H9 (cell line): Measurements from ENCODE around the gene GLIS2. TPM values are rescaled to one million over a fixed set of nuclear protein-coding genes. Genes with fewer than 3 reads are reported as not detected.
A peak's percentile ranks its signal among the peaks of the same experiment; 100 is the strongest.

Experiments
- DNase-seq: peaks from one replicate; pipeline ENCODE4 v3.0.0-alpha.2; 2017
- H2AFZ ChIP-seq: one replicate; pipeline ENCODE4 v1.6.1; 2013; ENCODE audit warnings: mild to moderate bottlenecking, low read length, control low read depth, moderate library complexity
- H2AK5ac ChIP-seq: 2 replicates; pipeline ENCODE4 v1.6.1; 2013; ENCODE audit warnings: low read length, control low read depth, mixed read lengths; ENCODE audit not compliant: insufficient read length
- H2BK120ac ChIP-seq: one replicate; pipeline ENCODE4 v1.6.1; 2013; ENCODE audit warnings: low read depth, mild to moderate bottlenecking, low read length, control low read depth, inconsistent platforms; ENCODE audit not compliant: poor library complexity, severe bottlenecking
- H2BK12ac ChIP-seq: 2 replicates; pipeline ENCODE4 v1.6.1; 2013; ENCODE audit warnings: low read length, control low read depth, mixed read lengths, low read depth; ENCODE audit not compliant: insufficient read length
- H2BK15ac ChIP-seq: 2 replicates; pipeline ENCODE4 v1.6.1; 2013; ENCODE audit warnings: low read depth, low read length, control low read depth
- H2BK20ac ChIP-seq: one replicate; pipeline ENCODE4 v1.6.1; 2013; ENCODE audit warnings: low read depth, mild to moderate bottlenecking, low read length, control low read depth, inconsistent platforms; ENCODE audit not compliant: poor library complexity, severe bottlenecking
- H2BK5ac ChIP-seq: 2 replicates; pipeline ENCODE4 v1.6.1; 2013; ENCODE audit warnings: low read length, control low read depth, mixed read lengths; ENCODE audit not compliant: insufficient read length
- H3K14ac ChIP-seq: 2 replicates; pipeline ENCODE4 v1.6.1; 2013; ENCODE audit warnings: low read length, control low read depth; ENCODE audit not compliant: insufficient read depth
- H3K18ac ChIP-seq: 2 replicates; pipeline ENCODE4 v1.6.1; 2013; ENCODE audit warnings: low read depth, mild to moderate bottlenecking, mixed read lengths, low read length, control low read depth; ENCODE audit not compliant: insufficient read length
- H3K23ac ChIP-seq: 2 replicates; pipeline ENCODE4 v1.6.1; 2013; ENCODE audit warnings: low read length, control low read depth, mixed read lengths, low read depth; ENCODE audit not compliant: insufficient read length
- H3K23me2 ChIP-seq: 2 replicates; pipeline ENCODE4 v1.6.1; 2013; ENCODE audit warnings: low read depth, mild to moderate bottlenecking, mixed read lengths, low read length, control low read depth; ENCODE audit not compliant: insufficient read length, poor library complexity, severe bottlenecking
- H3K27ac ChIP-seq: 2 replicates; pipeline ENCODE4 v1.5.1; 2013; ENCODE audit warnings: low read length, control low read depth, mixed read lengths, low read depth; ENCODE audit not compliant: insufficient read length
- H3K27me3 ChIP-seq: 2 replicates; pipeline ENCODE4 v1.6.1; 2013; ENCODE audit warnings: low read length, control low read depth, inconsistent platforms; ENCODE audit not compliant: insufficient read depth
- H3K4ac ChIP-seq: 2 replicates; pipeline ENCODE4 v1.6.1; 2013; ENCODE audit warnings: low read depth, mild to moderate bottlenecking, control low read depth, inconsistent platforms, low read length, moderate library complexity
- H3K4me1 ChIP-seq: 2 replicates; pipeline ENCODE4 v1.6.1; 2013; ENCODE audit warnings: low read length, control low read depth, inconsistent platforms; ENCODE audit not compliant: insufficient read depth
- H3K4me2 ChIP-seq: 2 replicates; pipeline ENCODE4 v1.6.1; 2013; ENCODE audit warnings: low read length, control low read depth, mixed read lengths; ENCODE audit not compliant: insufficient read length, insufficient read depth
- H3K56ac ChIP-seq: 2 replicates; pipeline ENCODE4 v1.6.1; 2013; ENCODE audit warnings: low read depth, mild to moderate bottlenecking, mixed read lengths, low read length, control low read depth; ENCODE audit not compliant: insufficient read length
- H3K79me1 ChIP-seq: 2 replicates; pipeline ENCODE4 v1.6.1; 2013; ENCODE audit warnings: low read depth, mild to moderate bottlenecking, moderate library complexity, low read length, control low read depth, inconsistent platforms; ENCODE audit not compliant: insufficient read depth, poor library complexity, severe bottlenecking
- H3K79me2 ChIP-seq: 2 replicates; pipeline ENCODE4 v1.6.1; 2013; ENCODE audit warnings: low read length, control low read depth, inconsistent platforms; ENCODE audit not compliant: insufficient read depth
- H3K9ac ChIP-seq: 2 replicates; pipeline ENCODE4 v1.6.1; 2013; ENCODE audit warnings: low read length, control low read depth, mixed read lengths; ENCODE audit not compliant: insufficient read length; ENCODE audit errors: extremely low read depth
- H3K9me3 ChIP-seq: one replicate; pipeline ENCODE4 v1.6.1; 2013; ENCODE audit warnings: low read depth, low read length, inconsistent platforms; ENCODE audit not compliant: control insufficient read depth
- H3T11ph ChIP-seq: one replicate; pipeline ENCODE4 v1.6.1; 2013; ENCODE audit warnings: mild to moderate bottlenecking, low read length, control low read depth, inconsistent platforms
- H4K20me1 ChIP-seq: one replicate; pipeline ENCODE4 v1.6.1; 2013; ENCODE audit not compliant: control insufficient read depth, insufficient read length, insufficient read depth
- H4K5ac ChIP-seq: 2 replicates; pipeline ENCODE4 v1.6.1; 2013; ENCODE audit warnings: low read depth, mild to moderate bottlenecking, mixed read lengths, low read length, control low read depth; ENCODE audit not compliant: insufficient read length
- H4K8ac ChIP-seq: replicated peaks from 2 replicates; pipeline ENCODE4 v1.6.1; 2013; ENCODE audit warnings: low read length, control low read depth, mixed read lengths, low read depth; ENCODE audit not compliant: insufficient read length
- H4K91ac ChIP-seq: 2 replicates; pipeline ENCODE4 v1.6.1; 2013; ENCODE audit warnings: low read depth, mild to moderate bottlenecking, moderate library complexity, mixed read lengths, low read length, control low read depth; ENCODE audit not compliant: insufficient read length
- H3K27ac Mint-ChIP-seq, 3 experiments: 2 replicates in 2 of 3; 3 replicates in 1 of 3; pipeline ENCODE4 v1.8.0; 2020 to 2021; ENCODE audit warnings: mixed read lengths in 3 of 3, mild to moderate bottlenecking in 1 of 3, moderate library complexity in 1 of 3
- H3K27me3 Mint-ChIP-seq: 2 replicates; pipeline ENCODE4 v1.8.0; 2021; ENCODE audit warnings: low read depth, mild to moderate bottlenecking, moderate library complexity, mixed read lengths
- H3K36me3 Mint-ChIP-seq, 3 experiments: 2 replicates in 2 of 3; 3 replicates in 1 of 3; pipeline ENCODE4 v1.8.0; 2020 to 2021; ENCODE audit warnings: low read depth in 3 of 3, mixed read lengths in 3 of 3; ENCODE audit not compliant: insufficient read depth in 1 of 3
- H3K4me1 Mint-ChIP-seq, 2 experiments: 2 replicates each; pipeline ENCODE4 v1.8.0; 2020; ENCODE audit warnings: mixed read lengths in 2 of 2
- H3K4me3 Mint-ChIP-seq, 2 experiments: 2 replicates in 1 of 2; 3 replicates in 1 of 2; pipeline ENCODE4 v1.8.0; 2020 to 2021; ENCODE audit warnings: mild to moderate bottlenecking in 2 of 2, mixed read lengths in 2 of 2, moderate library complexity in 1 of 2
- H3K9me3 Mint-ChIP-seq, 2 experiments: 2 replicates in 1 of 2; 3 replicates in 1 of 2; pipeline ENCODE4 v1.8.0; 2020; ENCODE audit warnings: mild to moderate bottlenecking in 2 of 2, mixed read lengths in 2 of 2, moderate library complexity in 1 of 2
- CTCF ChIP-seq: fragments of 200-600 bp; sonication (generic); conservative IDR thresholded peaks from 3 replicates; pipeline ENCODE4 v1.8.0; 2021; ENCODE audit warnings: antibody characterized with exemption, mild to moderate bottlenecking
- WGBS: extraction: QIAGEN DNeasy Blood & Tissue Kit; methylation state at CpG from one replicate; pipeline ENCODE4 v1.1.7; 2013; ENCODE audit warnings: missing lambda C conversion rate, low lambda C conversion rate, mixed read lengths; ENCODE audit not compliant: insufficient read length; ENCODE audit errors: extremely low coverage; 5-methylcytosine and 5-hydroxymethylcytosine counted together
- total RNA-seq: library from RNA; stranded (reverse); gene quantifications from 2 replicates; pipeline ENCODE4 v1.2.1, GENCODE V29; 2021

GLIS2 gene
- total RNA-seq, 1 experiment from 2014 or later = 14.3 TPM

GRCh38 chr16:4290236-4290830, 25.5 kb upstream of the GLIS2 start:
- no peak overlapping the region for H4K91ac ChIP-seq
- no peaks in the 10 kb centered on the region for H3K79me2 ChIP-seq
- no peaks in the 10 kb centered on the region for H3K9me3 ChIP-seq
- Mint-ChIP-seq H3K4me3 (no peak overlapping the region; a peak in 1 of 5 replicates), H3K9me3 (no peaks in the 10 kb centered on the region), H3K36me3 (no peaks in the 10 kb centered on the region; a peak in 1 of 7 replicates), H3K27ac (peak overlapping the region; percentile 54 to 94 (median 86); a peak in 5 of 7 replicates), H3K4me1 (peaks cover 41 to 47% of the 10 kb centered on the region in 2 experiments), H3K27me3 (peaks cover 3% of the 10 kb centered on the region; the same call in 1 of the 2 replicates)
- H2AFZ ChIP-seq = no peak overlapping the region
- WGBS = no CpG with 5 or more reads among the region's 8 CpGs
- H3K79me1 ChIP-seq = no peaks in the 10 kb centered on the region
- H2BK15ac ChIP-seq = no peak overlapping the region
- H2BK5ac ChIP-seq = no peak overlapping the region
- H4K5ac ChIP-seq = no peak overlapping the region
- H2BK20ac ChIP-seq = no peak overlapping the region
- no peak overlapping the region for H2BK120ac ChIP-seq
- no peak overlapping the region for H3K4me2 ChIP-seq
- no peak overlapping the region for H3K27ac ChIP-seq
- no peaks in the 10 kb centered on the region for H3K23me2 ChIP-seq
- no peak for DNase-seq
- no peak overlapping the region for H4K8ac ChIP-seq
- H3K4me1 ChIP-seq = peaks cover 5% of the 10 kb centered on the region; the same call in 1 of the 2 replicates
- H3K14ac ChIP-seq = peak overlapping the region; percentile 76
- H3T11ph ChIP-seq = no peak overlapping the region
- no peak overlapping the region for H3K9ac ChIP-seq
- H3K23ac ChIP-seq = no peak overlapping the region
- no peak overlapping the region for H2BK12ac ChIP-seq
- TF ChIP-seq CTCF = 0 out of 3 replicates have a peak, but pooled peaks have one; percentile 12
- peak overlapping the region; percentile 59 for H3K18ac ChIP-seq
- no peaks in the 10 kb centered on the region for H3K27me3 ChIP-seq
- H3K56ac ChIP-seq = no peak overlapping the region
- H2AK5ac ChIP-seq = no peak overlapping the region
- no peaks in the 10 kb centered on the region for H4K20me1 ChIP-seq
- no peak overlapping the region for H3K4ac ChIP-seq
